Vagina (tissue), 2 donors: ENCODE data around the gene C3orf38. TPM values are rescaled to one million over a fixed set of nuclear protein-coding genes. Genes with fewer than 3 reads are reported as not detected.

Source experiments
- DNase-seq, 2 donors: peaks; one replicate each; pipeline ENCODE4 v3.0.0-alpha.2; 2017; ENCODE audit errors: extremely low spot score in 2 of 2
- H3K27ac ChIP-seq: fragments of 200-600 bp; sonication (generic); one replicate; pipeline ENCODE4 v1.5.1; 2019
- H3K27me3 ChIP-seq: fragments of 200-600 bp; sonication (generic); one replicate; pipeline ENCODE4 v1.5.1; 2019
- H3K36me3 ChIP-seq, 2 donors: fragments of 200-600 bp; sonication (generic); one replicate each; pipeline ENCODE4 v1.5.1; 2017 to 2019
- H3K4me1 ChIP-seq: fragments of 200-600 bp; sonication (generic); one replicate; pipeline ENCODE4 v1.5.1; 2019
- H3K4me3 ChIP-seq, 2 donors: fragments of 200-600 bp; sonication (generic); 1 replicate in 1 of 2; 2 replicates in 1 of 2; pipeline ENCODE4 v1.5.1; 2016 to 2019
- H3K9me3 ChIP-seq: fragments of 200-600 bp; sonication (generic); one replicate; pipeline ENCODE4 v1.5.1; 2019
- CTCF ChIP-seq, 3 experiments: fragments of 450-650 bp in 2 of 3; fragments of 200-600 bp in 1 of 3; sonication (generic) in 1 of 3; IDR thresholded peaks; one replicate each; pipeline ENCODE4 v1.5.1; 2017 to 2019; ENCODE audit warnings: antibody characterized with exemption in 3 of 3, mild to moderate bottlenecking in 2 of 3, moderate library complexity in 2 of 3
- POLR2A ChIP-seq, 2 donors: fragments of 450-650 bp; IDR thresholded peaks; one replicate each; pipeline ENCODE4 v1.6.1; 2017; ENCODE audit warnings: antibody characterized with exemption in 2 of 2, mild to moderate bottlenecking in 2 of 2, moderate library complexity in 2 of 2
- POLR2AphosphoS5 ChIP-seq, 2 donors: sonication (generic); formaldehyde crosslinking; IDR thresholded peaks; one replicate each; pipeline ENCODE4 v1.9.0; 2017; ENCODE audit warnings: antibody characterized with exemption in 2 of 2, mild to moderate bottlenecking in 2 of 2, low read depth in 1 of 2; ENCODE audit not compliant: insufficient read depth in 1 of 2
- intact Hi-C: fragments of 100-400 bp; cut with DNase I; formaldehyde crosslinking; loops from one replicate; pipeline ENCODE4 v1.15.1; 2023
- total RNA-seq: library from RNA; depleted of rRNA; stranded (reverse); fragments of >200 nt; gene quantifications from one replicate; pipeline ENCODE4 v1.2.3, GENCODE V29; 2016

C3orf38 gene
- total RNA-seq, 1 donor from 2014 or later, result 16.0 TPM

GRCh38 chr3:88132894-88133293 lies 16.9 kb upstream of the C3orf38 start:
- Histone ChIP-seq H3K4me3 (no peak overlapping the region), H3K27me3 (no peaks in the 10 kb centered on the region), H3K4me1 (no peaks in the 10 kb centered on the region), H3K9me3 (no peaks in the 10 kb centered on the region), H3K36me3 (peaks cover 5 to 20% of the 10 kb centered on the region in 2 donors), H3K27ac (no peak overlapping the region)
- intact Hi-C loops, result no loop called here
- TF ChIP-seq CTCF (IDR thresholded peaks at IDR 0.05) (no peak), POLR2A (IDR thresholded peaks at IDR 0.05) (no peak), POLR2AphosphoS5 (IDR thresholded peaks at IDR 0.05; ENCODE audit: insufficient read depth in 1 of 2, low read depth in 1 of 2) (no peak)
- no peak for DNase-seq

DNA sequence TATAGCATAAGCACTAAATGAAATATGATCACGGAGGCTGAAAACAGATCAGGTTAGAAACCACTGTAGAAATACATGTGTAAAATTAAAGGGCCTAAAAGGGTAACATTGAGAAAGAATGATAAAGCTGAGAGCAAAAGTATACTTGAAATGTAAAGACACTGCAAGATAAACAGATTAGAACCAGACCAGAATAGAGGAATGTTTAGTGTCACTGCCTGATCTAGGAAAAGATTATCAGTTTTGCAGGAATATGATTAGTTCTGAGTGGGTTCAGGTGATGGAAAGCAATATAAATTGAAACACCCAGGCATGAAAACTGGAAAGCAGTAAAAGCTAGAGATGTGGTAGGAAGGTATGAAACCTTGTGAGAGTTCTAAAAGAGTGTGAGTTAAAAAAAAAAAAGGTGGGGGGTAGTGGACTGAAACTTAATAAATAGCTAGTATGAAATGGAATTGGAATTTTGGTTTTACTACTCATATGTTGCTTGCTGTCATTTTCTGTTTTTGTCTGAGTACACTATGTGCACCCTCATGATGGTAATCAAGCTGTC lies 16.0 kb upstream of the C3orf38 start:
- intact Hi-C loops, result no loop called here
- no peaks in the 10 kb centered on the region for H3K9me3 ChIP-seq
- H3K27me3 ChIP-seq, result no peaks in the 10 kb centered on the region
- DNase-seq, result no peak
- no peak overlapping the region for H3K27ac ChIP-seq
- TF ChIP-seq POLR2A (IDR thresholded peaks at IDR 0.05), result no peak
- no peak for TF ChIP-seq POLR2AphosphoS5 (IDR thresholded peaks at IDR 0.05; ENCODE audit: insufficient read depth in 1 of 2, low read depth in 1 of 2)
- H3K4me3 ChIP-seq, result no peak overlapping the region
- no peaks in the 10 kb centered on the region for H3K4me1 ChIP-seq
- H3K36me3 ChIP-seq, result peaks cover 5 to 20% of the 10 kb centered on the region in 2 donors

- Histone ChIP-seq H3K27ac (no peak overlapping the region), H3K27me3 (no peaks in the 10 kb centered on the region), H3K36me3 (peaks cover 5 to 20% of the 10 kb centered on the region in 2 donors), H3K4me1 (peaks cover 7% of the 10 kb centered on the region), H3K9me3 (no peaks in the 10 kb centered on the region), H3K4me3 (no peak overlapping the region)
- intact Hi-C loops, result no loop called here
- TF ChIP-seq POLR2AphosphoS5 (IDR thresholded peaks at IDR 0.05; ENCODE audit: insufficient read depth in 1 of 2, low read depth in 1 of 2), result no peak
- TF ChIP-seq POLR2A (IDR thresholded peaks at IDR 0.05), result no peak
- TF ChIP-seq CTCF (IDR thresholded peaks at IDR 0.05), result no peak
- DNase-seq, result no peak
Observed at GRCh38 chr3:88137836-88138235, 11.9 kb upstream of the C3orf38 start.

DNA sequence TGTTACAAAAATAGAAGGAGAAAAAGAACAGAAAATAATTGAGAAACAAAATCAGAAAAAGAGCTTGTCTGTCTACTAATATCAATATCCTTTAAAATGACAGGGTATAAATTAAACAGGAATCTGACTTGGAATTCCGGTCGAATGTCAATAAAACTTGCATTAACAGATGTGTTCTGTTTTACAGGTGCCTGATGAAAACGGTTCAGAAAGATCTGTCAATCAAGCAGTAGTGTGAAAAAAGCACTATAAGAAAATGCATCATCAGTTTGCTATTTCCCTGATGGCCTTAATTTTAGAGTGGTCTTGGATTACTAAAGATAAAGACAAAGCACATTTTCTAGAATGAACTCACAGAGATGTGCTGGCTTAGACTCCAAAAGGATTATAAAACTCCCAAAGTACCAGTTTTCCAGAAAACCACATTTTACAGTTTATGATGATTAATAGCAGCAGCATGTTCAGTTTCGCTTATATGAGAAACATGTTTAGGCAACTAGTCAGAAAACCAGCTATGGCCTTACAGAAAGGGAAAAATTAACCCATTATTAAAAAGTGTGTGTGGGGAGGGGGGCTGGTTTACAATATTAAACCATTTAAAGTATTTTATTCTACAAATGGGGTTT lies 8.2 kb upstream of the C3orf38 start:
- no peak for TF ChIP-seq POLR2A (IDR thresholded peaks at IDR 0.05)
- TF ChIP-seq POLR2AphosphoS5 (IDR thresholded peaks at IDR 0.05; ENCODE audit: insufficient read depth in 1 of 2, low read depth in 1 of 2), result no peak
- no peak for TF ChIP-seq CTCF (IDR thresholded peaks at IDR 0.05)
- peaks cover 0 to 4% of the 10 kb centered on the region in 2 donors for H3K36me3 ChIP-seq
- intact Hi-C loops, result no loop called here
- DNase-seq, result no peak
- H3K4me3 ChIP-seq, result no peak overlapping the region
- peaks cover 7% of the 10 kb centered on the region for H3K4me1 ChIP-seq
- H3K27ac ChIP-seq, result no peak overlapping the region
- no peaks in the 10 kb centered on the region for H3K9me3 ChIP-seq
- no peaks in the 10 kb centered on the region for H3K27me3 ChIP-seq

- Histone ChIP-seq H3K36me3 (no peaks in the 10 kb centered on the region), H3K4me1 (peaks cover 7% of the 10 kb centered on the region), H3K9me3 (no peaks in the 10 kb centered on the region), H3K27me3 (no peaks in the 10 kb centered on the region), H3K27ac (no peak overlapping the region), H3K4me3 (no peak overlapping the region)
- intact Hi-C loops, result no loop called here
- no peak for TF ChIP-seq CTCF (IDR thresholded peaks at IDR 0.05)
- TF ChIP-seq POLR2A (IDR thresholded peaks at IDR 0.05), result no peak
- TF ChIP-seq POLR2AphosphoS5 (IDR thresholded peaks at IDR 0.05; ENCODE audit: insufficient read depth in 1 of 2, low read depth in 1 of 2), result no peak
- DNase-seq, result no peak
Observed at GRCh38 chr3:88142094-88142624, 7.6 kb upstream of the C3orf38 start.
